HAP-1 (cell line): ENCODE measurements around the gene OVOL3.

Experiments
- DNase-seq, 2 experiments: peaks; one replicate each; pipeline ENCODE4 v3.0.0-alpha.2; 2016 to 2020; ENCODE audit warnings: low spot score in 2 of 2
- H3K27me3 ChIP-seq: fragments of 250-450 bp; sonication (Bioruptor Pico); 2 replicates; pipeline ENCODE4 v1.5.1; 2020; ENCODE audit warnings: low read depth, mild to moderate bottlenecking, moderate library complexity
- H3K36me3 ChIP-seq: fragments of 250-450 bp; sonication (Bioruptor Pico); replicated peaks from 2 replicates; pipeline ENCODE4 v1.5.1; 2020; ENCODE audit warnings: mild to moderate bottlenecking
- H3K4me1 ChIP-seq: fragments of 250-450 bp; sonication (Bioruptor Pico); 2 replicates; pipeline ENCODE4 v1.5.1; 2020; ENCODE audit warnings: mild to moderate bottlenecking
- H3K4me3 ChIP-seq: fragments of 250-450 bp; sonication (Bioruptor Pico); 2 replicates; pipeline ENCODE4 v1.5.1; 2020; ENCODE audit warnings: mild to moderate bottlenecking, moderate library complexity
- H3K9me3 ChIP-seq: fragments of 250-450 bp; sonication (Bioruptor Pico); 2 replicates; pipeline ENCODE4 v1.5.1; 2020; ENCODE audit warnings: mild to moderate bottlenecking, moderate library complexity
- in situ Hi-C: fragments of 300-500 bp; cut with MboI; formaldehyde crosslinking; loops from 3 replicates; pipeline ENCODE4 v1.14.3; 2020; ENCODE audit warnings: low sequenced_read_pairs, inconsistent platforms, mixed read lengths

OVOL3 gene

GRCh38 chr19:36150586-36150985 is 39.6 kb downstream of the OVOL3 start:
- H3K36me3 ChIP-seq: peaks cover 35% of the 10 kb centered on the region
- H3K4me1 ChIP-seq: no peaks in the 10 kb centered on the region
- no peaks in the 10 kb centered on the region for H3K9me3 ChIP-seq
- no peaks in the 10 kb centered on the region for H3K27me3 ChIP-seq
- in situ Hi-C loops: no loop called here
- no peak for DNase-seq
- H3K4me3 ChIP-seq: no peak overlapping the region

- in situ Hi-C loops: no loop called here
- no peak for DNase-seq
- H3K9me3 ChIP-seq: no peaks in the 10 kb centered on the region
- H3K4me3 ChIP-seq: no peak overlapping the region
- peaks cover 27% of the 10 kb centered on the region for H3K36me3 ChIP-seq
- H3K4me1 ChIP-seq: no peaks in the 10 kb centered on the region
- no peaks in the 10 kb centered on the region for H3K27me3 ChIP-seq
These were observed 40.4 kb downstream of the OVOL3 start for GRCh38 chr19:36151144-36152018.

- H3K4me3 ChIP-seq: no peak overlapping the region
- in situ Hi-C loops: no loop called here
- DNase-seq: no peak
- peaks cover 21% of the 10 kb centered on the region for H3K36me3 ChIP-seq
- H3K9me3 ChIP-seq: no peaks in the 10 kb centered on the region
- H3K27me3 ChIP-seq: no peaks in the 10 kb centered on the region
- H3K4me1 ChIP-seq: no peaks in the 10 kb centered on the region
These were observed 41.0 kb downstream of the OVOL3 start for GRCh38 chr19:36152019-36152351.

GRCh38 chr19:36152352-36153091 is 41.6 kb downstream of the OVOL3 start, which contains the start of gene COX7A1:
Gene COX7A1, minus strand, starts transcription at chr19:36152447. Its CDS starts 40 bp downstream, at chr19:36152407.
- H3K4me1 ChIP-seq: no peaks in the 10 kb centered on the region
- no peaks in the 10 kb centered on the region for H3K9me3 ChIP-seq
- peaks cover 16% of the 10 kb centered on the region for H3K36me3 ChIP-seq
- H3K27me3 ChIP-seq: no peaks in the 10 kb centered on the region
- no peak within 1 kb of the TSS for H3K4me3 ChIP-seq
- DNase-seq: no peak
- in situ Hi-C loops: no loop called here

- Histone ChIP-seq H3K9me3 (no peaks in the 10 kb centered on the region), H3K27me3 (no peaks in the 10 kb centered on the region), H3K36me3 (peaks cover 16% of the 10 kb centered on the region), H3K4me3 (no peak overlapping the region), H3K4me1 (no peaks in the 10 kb centered on the region)
- in situ Hi-C loops: no loop called here
- DNase-seq: no peak
These were observed 42.2 kb downstream of the OVOL3 start for GRCh38 chr19:36153126-36153525.

GRCh38 chr19:36160821-36161596 is 50.1 kb downstream of the OVOL3 start:
- in situ Hi-C loops: no loop called here
- Histone ChIP-seq H3K9me3 (no peaks in the 10 kb centered on the region), H3K4me3 (no peak overlapping the region), H3K4me1 (no peaks in the 10 kb centered on the region), H3K27me3 (no peaks in the 10 kb centered on the region), H3K36me3 (no peaks in the 10 kb centered on the region)
- no peak for DNase-seq
